OCI-M2 (cell line): Measurements from ENCODE around the gene GPR152.
A peak's percentile ranks its signal among the peaks of the same experiment; 100 is the strongest.
"Not testable (repeated sequence)": the region's sequence is repeated elsewhere in the genome, so short reads cannot be mapped to it uniquely, and the experiment has no call there.

ENCODE experiments used
- DNase-seq: peaks from one replicate; lab custom pipeline; 2025; ENCODE audit not compliant: unreplicated experiment; lab: John Stamatoyannopoulos, UW

Gene GPR152

GRCh38 chr11:67428052-67429001 is 24.2 kb downstream of the GPR152 start, which contains the start of gene RPS6KB2:
Gene RPS6KB2, plus strand, starts transcription at chr11:67428494. Its CDS starts 52 bp downstream, at chr11:67428546.
- DNase-seq: peak; percentile 74

- not testable (repeated sequence) for DNase-seq
These were observed 25.1 kb downstream of the GPR152 start for GRCh38 chr11:67427364-67427859.

- DNase-seq: no peak
These were observed 28.5 kb downstream of the GPR152 start for GRCh38 chr11:67423891-67424613.

- DNase-seq: no peak
These were observed 29.1 kb downstream of the GPR152 start for GRCh38 chr11:67423466-67423865.

- no peak for DNase-seq
These were observed 29.6 kb downstream of the GPR152 start for GRCh38 chr11:67422891-67423290.

- no peak for DNase-seq
These were observed 31.0 kb downstream of the GPR152 start for GRCh38 chr11:67421430-67422031.

- DNase-seq: peak; percentile 36
These were observed 31.7 kb downstream of the GPR152 start for GRCh38 chr11:67420646-67421429.

- DNase-seq: no peak
These were observed 32.3 kb downstream of the GPR152 start for GRCh38 chr11:67420147-67420645.

GRCh38 chr11:67419325-67420049 is 33.0 kb downstream of the GPR152 start:
- DNase-seq: no peak

GRCh38 chr11:67418476-67419281 is 33.9 kb downstream of the GPR152 start:
- DNase-seq: no peak

GRCh38 chr11:67417425-67417824 is 35.1 kb downstream of the GPR152 start:
- no peak for DNase-seq

GRCh38 chr11:67416416-67417335 is 35.9 kb downstream of the GPR152 start:
- no peak for DNase-seq

GRCh38 chr11:67415501-67416304 is 36.8 kb downstream of the GPR152 start, which contains the start of gene CARNS1:
Gene CARNS1, plus strand, starts transcription at chr11:67415678. Its CDS starts 522 bp downstream, at chr11:67416200.
- no peak for DNase-seq

- DNase-seq: no peak
These were observed 39.2 kb downstream of the GPR152 start for GRCh38 chr11:67413266-67413849.

- no peak for DNase-seq
These were observed 39.9 kb downstream of the GPR152 start for GRCh38 chr11:67412495-67413179.

- DNase-seq: no peak
These were observed 40.8 kb downstream of the GPR152 start for GRCh38 chr11:67411785-67412152.
